HG02623 (cell line): ENCODE results near the gene NLRP5.
"Not testable (repeated sequence)": the region's sequence is repeated elsewhere in the genome, so short reads cannot be mapped to it uniquely, and the experiment has no call there.

Source experiments
- ATAC-seq: cut with Tn5 transposase; IDR thresholded peaks from one replicate; pipeline ENCODE4 v1.9.1; 2021; ENCODE audit warnings: moderate library complexity; ENCODE audit not compliant: unreplicated experiment

NLRP5 gene

GRCh38 chr19:56098237-56098636, 111.7 kb downstream of the NLRP5 start:
- not testable (repeated sequence) for ATAC-seq

- ATAC-seq = no peak
These were observed 112.4 kb downstream of the NLRP5 start for GRCh38 chr19:56098731-56099568.

DNA sequence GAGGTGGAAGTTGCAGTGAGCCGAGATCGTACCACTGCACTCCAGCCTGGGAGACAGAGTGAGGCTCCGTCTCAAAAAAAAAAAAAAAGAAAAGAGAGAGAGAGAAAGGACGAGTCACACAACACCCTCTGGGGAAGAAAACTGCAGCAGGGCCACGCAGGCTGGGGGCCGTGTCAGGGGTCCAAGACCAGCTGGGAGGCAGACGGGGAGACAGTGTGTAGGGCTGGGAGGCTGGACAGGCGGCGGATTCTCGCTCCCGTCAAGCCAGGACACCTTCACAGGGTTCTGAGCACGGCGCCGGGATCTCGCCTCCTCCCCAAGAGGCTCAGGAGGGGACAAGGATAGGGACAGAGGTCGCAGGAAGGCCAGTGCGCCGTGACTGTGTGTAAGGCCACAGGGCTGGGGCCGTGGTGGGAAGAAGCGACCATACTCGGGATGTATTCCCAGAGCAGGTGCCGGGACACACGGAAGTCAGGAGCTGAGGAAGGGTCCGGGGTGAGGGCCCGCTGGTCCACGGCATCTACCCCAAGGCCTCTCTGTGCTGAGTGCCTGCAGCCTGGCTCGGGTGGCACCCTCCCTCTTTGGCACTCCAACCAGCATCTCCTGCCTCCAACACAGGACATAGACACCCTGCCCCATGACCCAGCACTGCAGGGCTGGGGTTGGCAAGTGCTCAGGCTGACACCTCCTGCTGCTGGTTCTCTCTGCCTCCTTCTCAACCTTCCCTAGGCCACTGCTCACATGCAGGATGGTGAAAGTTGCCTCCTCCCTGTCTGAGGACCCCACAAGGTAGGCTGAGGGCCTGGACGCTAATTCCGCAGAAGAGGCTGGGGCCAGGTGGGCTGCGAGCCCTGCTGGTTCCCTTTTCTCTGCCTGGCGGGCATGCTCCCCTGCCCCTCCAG, 113.3 kb downstream of the NLRP5 start:
- no peak for ATAC-seq

DNA sequence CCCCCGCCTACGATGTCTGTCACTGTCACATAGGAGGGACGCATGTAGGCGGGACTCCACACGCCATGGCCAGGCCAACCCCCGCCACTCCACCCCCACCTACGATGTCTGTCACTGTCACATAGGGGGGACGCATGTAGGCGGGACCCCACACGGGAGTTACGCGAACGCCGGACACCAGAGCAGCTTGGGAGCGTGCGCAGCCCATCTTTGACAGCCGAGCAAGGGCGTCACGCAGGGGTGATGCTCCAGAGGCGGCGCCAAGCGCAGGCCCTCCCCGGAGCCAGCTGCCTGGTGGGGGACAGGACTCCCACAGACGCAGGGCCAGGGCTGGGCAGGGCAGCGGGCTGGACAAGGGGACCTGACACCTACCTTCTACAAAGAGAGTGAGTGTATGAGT, 114.5 kb downstream of the NLRP5 start:
- ATAC-seq = no peak

GRCh38 chr19:56101746-56102535, 115.4 kb downstream of the NLRP5 start:
- ATAC-seq = no peak

- no peak for ATAC-seq
These were observed 116.5 kb downstream of the NLRP5 start for GRCh38 chr19:56103027-56103614.

DNA sequence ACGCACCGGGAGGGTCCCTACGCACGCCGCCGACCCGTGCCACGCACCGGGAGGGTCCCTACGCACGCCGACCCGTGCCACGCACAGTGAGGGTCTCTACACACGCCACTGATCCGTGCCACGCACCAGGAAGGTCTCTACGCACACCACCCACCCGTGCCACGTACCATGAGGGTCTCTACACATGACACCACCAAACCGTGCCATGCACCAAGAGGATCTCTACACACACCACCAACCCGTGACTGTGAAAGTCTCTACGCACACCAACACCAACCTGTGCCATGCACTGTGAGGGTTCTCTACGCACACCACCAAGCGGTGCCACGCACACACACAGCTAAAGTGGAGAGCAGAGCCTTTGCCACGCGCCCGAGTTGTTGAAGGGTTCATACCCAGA, 117.8 kb downstream of the NLRP5 start:
- ATAC-seq = no peak

DNA sequence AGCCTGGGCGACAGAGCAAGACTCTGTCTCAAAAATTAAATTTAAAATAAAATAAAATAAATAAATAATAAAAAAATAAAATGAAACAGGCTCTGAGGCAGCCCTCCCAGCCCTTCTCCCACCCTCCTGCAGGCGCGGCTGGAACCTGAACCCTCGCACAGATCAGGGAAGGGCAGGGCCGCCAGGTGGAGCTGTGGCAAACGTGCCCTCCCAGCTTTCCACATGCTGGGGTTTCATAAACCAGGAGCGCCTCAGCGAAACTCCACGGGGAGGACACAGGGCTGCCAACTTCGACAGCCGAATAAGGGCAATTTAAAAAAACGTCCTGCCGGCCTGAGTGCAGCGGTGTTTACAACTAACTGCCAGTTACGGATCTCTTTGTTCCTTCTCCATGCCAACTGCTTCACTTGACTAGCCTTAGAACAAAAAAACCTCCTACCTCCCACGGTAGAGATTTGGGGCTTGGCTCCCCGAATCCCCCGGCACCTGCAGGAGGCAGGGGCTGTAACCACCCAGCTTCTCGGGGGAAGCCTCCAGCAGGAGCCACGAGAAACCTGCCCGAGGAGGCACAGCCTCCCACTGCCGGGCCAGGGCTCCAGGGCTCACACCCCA, 118.6 kb downstream of the NLRP5 start:
- ATAC-seq = no peak

DNA sequence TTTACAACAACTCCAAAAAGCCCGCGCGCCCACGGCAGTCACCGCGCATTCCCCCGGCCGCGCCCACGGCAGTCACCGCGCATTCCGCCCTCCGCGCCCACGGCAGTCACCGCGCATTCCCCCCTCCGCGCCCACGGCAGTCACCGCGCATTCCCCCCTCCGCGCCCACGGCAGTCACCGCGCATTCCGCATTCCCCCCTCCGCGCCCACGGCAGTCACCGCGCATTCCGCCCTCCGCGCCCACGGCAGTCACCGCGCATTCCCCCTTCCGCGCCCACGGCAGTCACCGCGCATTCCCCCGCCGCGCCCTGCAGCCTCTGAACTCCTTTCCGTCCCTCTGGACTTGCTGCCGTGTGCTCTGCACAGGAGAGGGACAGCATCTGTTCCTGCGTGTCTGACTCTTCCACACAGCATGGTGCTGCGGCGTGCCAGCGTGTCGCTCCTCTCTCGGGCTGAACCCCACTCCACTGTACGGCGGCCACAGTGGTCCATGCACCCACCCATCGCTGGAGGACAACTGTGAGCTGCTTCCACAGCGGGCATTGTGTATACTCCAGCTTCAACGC, 119.3 kb downstream of the NLRP5 start:
- not testable (repeated sequence) for ATAC-seq

GRCh38 chr19:56106397-56106849, 119.8 kb downstream of the NLRP5 start:
- ATAC-seq = no peak

- ATAC-seq = no peak
These were observed 120.4 kb downstream of the NLRP5 start for GRCh38 chr19:56106993-56107392.

- ATAC-seq = no peak
These were observed 121.2 kb downstream of the NLRP5 start for GRCh38 chr19:56107626-56108351.

- ATAC-seq = no peak
These were observed 122.0 kb downstream of the NLRP5 start for GRCh38 chr19:56108447-56109195.

DNA sequence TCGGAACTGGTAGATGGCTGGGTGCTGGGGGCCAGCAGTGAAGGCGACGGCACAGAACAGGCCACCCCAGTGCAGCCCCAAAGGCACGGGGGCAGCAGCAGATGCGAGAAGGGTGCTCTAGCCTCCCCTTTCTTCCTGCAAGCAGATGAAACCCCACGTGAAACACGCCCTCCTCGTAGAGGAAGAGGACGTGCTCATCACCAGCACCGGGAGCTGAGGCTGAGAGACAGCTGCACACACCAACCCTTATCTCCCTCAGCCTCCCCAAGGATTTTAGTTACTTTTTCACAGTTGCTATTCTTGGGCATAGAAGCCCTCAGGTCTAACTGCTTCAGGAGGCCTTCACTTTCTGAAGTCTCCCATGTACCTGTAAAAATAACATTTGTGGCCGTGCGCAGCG, 122.7 kb downstream of the NLRP5 start:
- no peak for ATAC-seq

DNA sequence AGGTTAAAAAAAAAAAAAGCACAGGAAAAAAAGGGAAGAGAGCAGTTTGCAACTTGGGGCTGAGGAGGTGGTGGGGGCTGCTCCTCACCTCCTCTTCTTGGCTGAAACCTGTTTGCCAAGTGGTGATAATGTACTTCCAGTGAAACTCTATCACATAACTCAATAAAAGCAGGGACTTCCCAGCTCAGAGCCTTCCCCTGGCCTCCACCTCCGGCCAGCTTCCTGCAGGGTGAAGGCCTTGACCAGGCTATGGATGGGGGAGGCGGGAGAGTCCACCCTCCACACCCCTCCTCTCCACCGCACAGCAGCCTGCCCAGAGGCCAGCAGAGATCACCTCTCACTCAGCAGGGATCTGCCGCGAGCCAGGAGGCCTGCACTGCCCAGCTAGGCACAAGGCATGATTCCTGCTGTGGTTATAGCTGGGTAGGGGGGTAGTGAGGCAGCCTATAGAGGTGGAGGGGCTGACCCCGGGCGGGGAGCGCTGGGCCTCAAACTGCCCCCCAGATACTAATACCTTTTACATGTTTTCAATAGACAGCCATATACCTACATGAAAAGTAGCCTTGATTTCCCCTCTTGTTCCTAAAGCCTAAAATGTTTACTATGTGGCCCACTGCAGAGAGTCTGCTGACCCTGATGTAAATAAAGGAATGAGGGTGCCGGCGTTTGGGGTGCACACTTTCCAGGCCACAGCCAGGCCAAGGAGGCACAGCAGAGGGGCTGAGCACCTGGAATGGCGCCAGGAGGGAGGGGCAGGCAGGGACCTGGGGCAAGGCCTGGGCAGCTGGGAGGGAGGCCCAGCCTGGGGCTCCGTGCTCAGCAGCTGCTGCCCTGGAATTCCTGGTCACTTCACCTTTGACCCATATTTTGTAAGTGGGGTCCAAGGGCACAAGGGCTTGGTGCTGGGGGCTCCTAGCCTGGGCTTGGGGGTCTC, 124.2 kb downstream of the NLRP5 start:
- no peak for ATAC-seq
